Effector CD4-positive, alpha-beta T cell (primary cell): ENCODE results near the gene LRP3.
"Not testable (repeated sequence)": the region's sequence is repeated elsewhere in the genome, so short reads cannot be mapped to it uniquely, and the experiment has no call there.

Experiments used
- DNase-seq: peaks from one replicate; pipeline ENCODE4 v3.0.0-alpha.2; 2020

LRP3 gene

GRCh38 chr19:33203529-33203928 is 9.4 kb downstream of the LRP3 start:
- no peak for DNase-seq

GRCh38 chr19:33204136-33204973 is 10.2 kb downstream of the LRP3 start:
- no peak for DNase-seq

- DNase-seq: no peak
These were observed 11.0 kb downstream of the LRP3 start for GRCh38 chr19:33205110-33205509.

GRCh38 chr19:33205531-33206260 is 11.6 kb downstream of the LRP3 start:
- DNase-seq: no peak

GRCh38 chr19:33206261-33207039 is 12.3 kb downstream of the LRP3 start:
- DNase-seq: no peak

GRCh38 chr19:33207040-33207620 is 13.0 kb downstream of the LRP3 start:
- DNase-seq: no peak

- no peak for DNase-seq
These were observed 13.8 kb downstream of the LRP3 start for GRCh38 chr19:33207903-33208302.

GRCh38 chr19:33208371-33208895 is 14.3 kb downstream of the LRP3 start:
- no peak for DNase-seq

- no peak for DNase-seq
These were observed 15.0 kb downstream of the LRP3 start for GRCh38 chr19:33208904-33209849.

GRCh38 chr19:33209850-33210230 is 15.7 kb downstream of the LRP3 start:
- DNase-seq: not testable (repeated sequence)

GRCh38 chr19:33210266-33210940 is 16.3 kb downstream of the LRP3 start:
- no peak for DNase-seq

GRCh38 chr19:33211794-33212435 is 17.8 kb downstream of the LRP3 start:
- no peak for DNase-seq

GRCh38 chr19:33212436-33213172 is 18.5 kb downstream of the LRP3 start:
- no peak for DNase-seq

- no peak for DNase-seq
These were observed 20.5 kb downstream of the LRP3 start for GRCh38 chr19:33214596-33214995.

GRCh38 chr19:33215438-33216197 is 21.5 kb downstream of the LRP3 start:
- DNase-seq: no peak

- DNase-seq: no peak
These were observed 22.2 kb downstream of the LRP3 start for GRCh38 chr19:33216198-33216830.

GRCh38 chr19:33217881-33218280 is 23.8 kb downstream of the LRP3 start:
- no peak for DNase-seq

- DNase-seq: no peak
These were observed 25.2 kb downstream of the LRP3 start for GRCh38 chr19:33219261-33219815.
